GM12891 (cell line): ENCODE data around the gene PTPRT.

Source experiments
- DNase-seq: peaks from one replicate; pipeline ENCODE4 v3.0.0; 2011; ENCODE audit warnings: low spot score; ENCODE audit not compliant: insufficient read length
- FAIRE-seq: peaks from 2 replicates; lab custom pipeline; 2011; peaks lifted over from hg19 to GRCh38; lab: Jason Lieb, UNC
- PAX5 ChIP-seq: IDR thresholded peaks from 2 replicates; pipeline ENCODE4 v1.6.1; 2011; ENCODE audit warnings: low read length, moderate library complexity, mild to moderate bottlenecking; ENCODE audit not compliant: insufficient read depth, severe bottlenecking
- POLR2A ChIP-seq: IDR thresholded peaks from 2 replicates; pipeline ENCODE4 v1.6.1; 2011; ENCODE audit warnings: low read depth, low read length, control low read depth
- POLR2AphosphoS5 ChIP-seq: IDR thresholded peaks from 2 replicates; pipeline ENCODE4 v1.6.1; 2011; ENCODE audit warnings: low read depth, low read length, control low read depth
- POU2F2 ChIP-seq: IDR thresholded peaks from 2 replicates; pipeline ENCODE4 v1.6.1; 2011; ENCODE audit warnings: low read depth, mild to moderate bottlenecking, control low read depth, low read length, moderate library complexity
- SPI1 ChIP-seq: IDR thresholded peaks from 2 replicates; pipeline ENCODE4 v1.6.1; 2011; ENCODE audit warnings: low read depth, low read length, control low read depth
- TAF1 ChIP-seq: IDR thresholded peaks from 2 replicates; pipeline ENCODE4 v1.6.1; 2011; ENCODE audit warnings: low read depth, low read length, control low read depth

Gene PTPRT

DNA sequence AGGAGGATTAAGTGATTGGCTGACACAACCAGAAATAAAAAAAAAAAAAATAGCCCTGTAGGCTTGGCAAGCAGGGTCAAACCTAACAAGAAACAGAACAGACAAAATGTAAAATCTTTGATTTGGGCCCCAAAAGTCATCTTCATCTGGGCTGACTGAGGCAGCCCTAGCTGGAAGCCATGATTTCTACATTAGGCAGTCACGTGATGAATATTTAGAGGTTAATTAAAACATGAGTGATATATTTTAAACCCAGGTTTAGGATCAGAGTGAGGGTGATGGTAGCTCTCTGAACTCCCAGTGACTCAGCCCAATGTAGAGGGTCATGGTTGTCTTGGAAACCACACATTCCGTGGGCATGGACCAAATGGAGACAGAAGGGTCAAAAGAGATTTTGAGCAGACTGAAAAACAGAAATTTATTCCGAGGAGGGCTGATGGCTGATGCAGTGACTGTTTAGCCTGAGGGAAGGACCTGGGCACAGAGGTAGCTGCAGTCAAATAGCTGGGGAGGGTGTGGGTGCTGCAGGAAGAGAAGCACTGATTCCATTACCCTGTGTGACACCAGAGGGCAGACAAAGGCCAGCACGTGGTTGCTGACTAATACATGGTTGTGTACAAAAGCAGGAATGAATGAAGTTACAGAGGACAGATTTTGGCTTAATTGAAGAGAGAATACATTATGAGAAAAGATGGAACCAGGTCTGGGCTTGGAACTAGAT, 998.4 kb downstream of the PTPRT start:
- no peak for DNase-seq
- FAIRE-seq = no peak
- TF ChIP-seq POLR2A = no peak
- TF ChIP-seq POLR2AphosphoS5 = no peak
- TF ChIP-seq POU2F2 = no peak
- no peak for TF ChIP-seq SPI1
- no peak for TF ChIP-seq TAF1
- TF ChIP-seq PAX5 = no peak

GRCh38 chr20:42190084-42190483, 999.6 kb downstream of the PTPRT start:
- no peak for DNase-seq
- no peak for TF ChIP-seq POLR2A
- no peak for TF ChIP-seq POLR2AphosphoS5
- TF ChIP-seq PAX5 = no peak
- no peak for TF ChIP-seq TAF1
- no peak for TF ChIP-seq SPI1
- TF ChIP-seq POU2F2 = no peak
- no peak for FAIRE-seq

- no peak for DNase-seq
- no peak for FAIRE-seq
- TF ChIP-seq SPI1 (peak; percentile 73), PAX5 (no peak)
Measured at GRCh38 chr20:42186337-42186736, 1003.4 kb downstream of the PTPRT start.

DNA sequence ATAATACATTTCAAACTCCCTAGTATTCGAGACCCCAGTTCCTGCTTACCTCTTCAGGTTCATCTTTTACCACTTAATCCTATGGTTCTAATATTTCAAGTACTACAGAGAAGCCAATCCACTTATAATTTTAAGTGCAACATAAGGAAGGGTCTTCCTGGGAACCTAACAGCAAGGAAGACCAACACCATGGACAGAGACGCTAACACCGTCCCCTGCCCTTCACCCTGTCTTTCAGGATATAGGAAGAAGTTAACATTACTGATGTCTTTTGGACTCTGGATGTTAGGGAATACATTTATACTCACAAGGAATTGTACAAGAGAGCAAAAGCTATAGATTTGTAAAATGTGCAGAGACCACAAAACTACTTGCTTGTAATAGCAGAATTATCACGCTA, 1006.6 kb downstream of the PTPRT start:
- FAIRE-seq = no peak
- no peak for TF ChIP-seq TAF1
- TF ChIP-seq SPI1 = no peak
- TF ChIP-seq PAX5 = no peak
- no peak for TF ChIP-seq POLR2AphosphoS5
- TF ChIP-seq POLR2A = no peak
- TF ChIP-seq POU2F2 = no peak
- no peak for DNase-seq

- FAIRE-seq = no peak
- TF ChIP-seq POU2F2 (no peak), PAX5 (no peak), POLR2AphosphoS5 (no peak), POLR2A (no peak), TAF1 (no peak), SPI1 (no peak)
- no peak for DNase-seq
Measured at GRCh38 chr20:42181064-42181463, 1008.6 kb downstream of the PTPRT start.

- no peak for FAIRE-seq
- no peak for TF ChIP-seq POU2F2
- no peak for TF ChIP-seq PAX5
- no peak for TF ChIP-seq SPI1
- no peak for TF ChIP-seq TAF1
- no peak for TF ChIP-seq POLR2AphosphoS5
- no peak for TF ChIP-seq POLR2A
- no peak for DNase-seq
Measured at GRCh38 chr20:42179768-42180167, 1009.9 kb downstream of the PTPRT start.

DNA sequence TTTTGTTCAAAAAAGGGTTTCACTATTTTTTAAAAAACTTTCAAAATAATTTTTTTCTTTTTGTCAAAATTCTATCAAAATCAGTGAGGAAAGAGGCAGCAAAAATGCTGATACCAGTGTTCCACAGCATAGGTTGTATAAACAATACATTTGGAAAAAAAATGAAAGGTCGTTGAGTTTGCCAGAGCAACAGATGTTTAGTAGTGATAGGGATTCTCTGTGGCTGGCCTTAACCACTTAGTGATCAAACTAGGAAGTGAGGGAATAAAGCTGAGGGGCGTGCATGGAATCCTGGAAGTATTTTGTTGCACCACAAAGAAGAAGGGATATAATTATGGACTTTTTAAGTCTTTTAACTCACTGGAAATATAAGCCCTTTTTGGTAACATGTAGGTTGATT, 1016.3 kb downstream of the PTPRT start:
- no peak for DNase-seq
- no peak for TF ChIP-seq POU2F2
- no peak for TF ChIP-seq SPI1
- no peak for TF ChIP-seq POLR2AphosphoS5
- TF ChIP-seq TAF1 = no peak
- no peak for TF ChIP-seq POLR2A
- TF ChIP-seq PAX5 = no peak
- no peak for FAIRE-seq

- TF ChIP-seq PAX5 = no peak
- TF ChIP-seq SPI1 = no peak
- no peak for TF ChIP-seq POLR2AphosphoS5
- TF ChIP-seq TAF1 = no peak
- no peak for TF ChIP-seq POLR2A
- no peak for TF ChIP-seq POU2F2
- DNase-seq (no peak), FAIRE-seq (no peak)
Measured at GRCh38 chr20:42164121-42164890, 1025.4 kb downstream of the PTPRT start.

DNA sequence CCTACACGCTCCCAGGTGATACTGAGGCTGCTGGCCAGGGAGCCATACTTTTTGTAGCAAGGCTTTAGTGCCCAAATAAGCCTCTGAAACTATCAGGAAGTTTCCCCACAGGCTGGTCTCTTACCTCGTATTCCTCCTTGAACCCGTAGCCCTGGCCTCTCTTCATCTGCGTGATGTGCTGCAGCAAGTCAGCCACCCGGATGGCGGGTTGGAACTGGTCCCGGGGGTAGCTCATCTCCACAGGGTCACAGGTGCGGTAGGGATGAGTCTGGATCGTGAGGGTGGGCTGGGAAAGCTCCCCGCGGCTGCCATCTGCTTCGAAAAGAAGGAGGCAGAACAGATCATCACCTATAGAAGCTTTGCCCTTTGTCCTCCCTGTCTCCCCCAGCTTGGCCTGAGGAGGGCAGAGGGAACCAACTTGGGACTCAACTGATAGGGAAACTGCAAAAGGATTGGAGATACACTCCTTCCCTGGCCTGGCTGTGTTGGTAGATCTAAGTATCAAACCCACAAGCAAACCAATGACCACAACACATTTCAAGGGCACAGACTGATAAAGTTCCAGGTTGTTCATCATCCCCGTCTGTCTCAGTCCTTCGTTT, 1028.4 kb downstream of the PTPRT start:
- TF ChIP-seq POLR2A (no peak), POU2F2 (no peak), SPI1 (no peak), PAX5 (no peak), TAF1 (no peak), POLR2AphosphoS5 (no peak)
- no peak for DNase-seq

More for the DNA sequence above, 1028.4 kb downstream of the PTPRT start:
- FAIRE-seq = no peak
